Activated CD4-positive, CD25-positive, alpha-beta regulatory T cell treated with anti-CD3 and anti-CD28 coated beads, Interleukin-2, amount 50 U/mL, for 72 hours (primary cell): Measurements from ENCODE around the gene RNF19B.

Source experiments
- DNase-seq: peaks from one replicate; pipeline ENCODE4 v3.0.0; 2021

The RNF19B gene

GRCh38 chr1:32965251-32965747 lies 690 bp upstream of the RNF19B start:
- no peak for DNase-seq

GRCh38 chr1:32963746-32964460 lies 706 bp downstream of the RNF19B start:
- DNase-seq: peak; percentile 71

GRCh38 chr1:32962248-32962896 lies 2.2 kb downstream of the RNF19B start:
- DNase-seq: no peak

- no peak for DNase-seq
Measured at GRCh38 chr1:32960819-32961355, 3.7 kb downstream of the RNF19B start.

- no peak for DNase-seq
Measured at GRCh38 chr1:32960342-32960741, 4.3 kb downstream of the RNF19B start.

GRCh38 chr1:32958827-32959226 lies 5.8 kb downstream of the RNF19B start:
- DNase-seq: no peak

GRCh38 chr1:32957017-32957416 lies 7.6 kb downstream of the RNF19B start:
- no peak for DNase-seq

- DNase-seq: no peak
Measured at GRCh38 chr1:32954168-32954567, 10.4 kb downstream of the RNF19B start.

GRCh38 chr1:32953495-32953894 lies 11.1 kb downstream of the RNF19B start:
- no peak for DNase-seq

GRCh38 chr1:32949519-32949918 lies 15.1 kb downstream of the RNF19B start:
- no peak for DNase-seq

GRCh38 chr1:32948905-32949304 lies 15.7 kb downstream of the RNF19B start:
- DNase-seq: no peak

- DNase-seq: no peak
Measured at GRCh38 chr1:32948390-32948722, 16.3 kb downstream of the RNF19B start.

GRCh38 chr1:32947669-32948389 lies 16.8 kb downstream of the RNF19B start:
- no peak for DNase-seq

GRCh38 chr1:32946413-32946812 lies 18.2 kb downstream of the RNF19B start:
- DNase-seq: no peak

GRCh38 chr1:32944180-32944579 lies 20.4 kb downstream of the RNF19B start:
- DNase-seq: no peak

- no peak for DNase-seq
Measured at GRCh38 chr1:32939655-32940371, 24.8 kb downstream of the RNF19B start.

GRCh38 chr1:32937061-32937460 lies 27.5 kb downstream of the RNF19B start:
- no peak for DNase-seq

GRCh38 chr1:32934535-32934934 lies 30.1 kb downstream of the RNF19B start:
- no peak for DNase-seq

GRCh38 chr1:32933742-32934322 lies 30.8 kb downstream of the RNF19B start:
- no peak for DNase-seq

GRCh38 chr1:32931760-32932159 lies 32.8 kb downstream of the RNF19B start:
- no peak for DNase-seq

GRCh38 chr1:32929366-32929765 lies 35.2 kb downstream of the RNF19B start:
- no peak for DNase-seq

- no peak for DNase-seq
Measured at GRCh38 chr1:32928715-32929114, 35.9 kb downstream of the RNF19B start.

- no peak for DNase-seq
Measured at GRCh38 chr1:32928285-32928684, 36.3 kb downstream of the RNF19B start.
